GM21786 (cell line): ENCODE data around the gene HDAC10.
A peak's percentile ranks its signal among the peaks of the same experiment; 100 is the strongest.
"Not testable (repeated sequence)": the region's sequence is repeated elsewhere in the genome, so short reads cannot be mapped to it uniquely, and the experiment has no call there.

ENCODE experiments used
- ATAC-seq: cut with Tn5 transposase; IDR thresholded peaks from one replicate; pipeline ENCODE4 v1.9.1; 2021; ENCODE audit not compliant: unreplicated experiment

Gene HDAC10

DNA sequence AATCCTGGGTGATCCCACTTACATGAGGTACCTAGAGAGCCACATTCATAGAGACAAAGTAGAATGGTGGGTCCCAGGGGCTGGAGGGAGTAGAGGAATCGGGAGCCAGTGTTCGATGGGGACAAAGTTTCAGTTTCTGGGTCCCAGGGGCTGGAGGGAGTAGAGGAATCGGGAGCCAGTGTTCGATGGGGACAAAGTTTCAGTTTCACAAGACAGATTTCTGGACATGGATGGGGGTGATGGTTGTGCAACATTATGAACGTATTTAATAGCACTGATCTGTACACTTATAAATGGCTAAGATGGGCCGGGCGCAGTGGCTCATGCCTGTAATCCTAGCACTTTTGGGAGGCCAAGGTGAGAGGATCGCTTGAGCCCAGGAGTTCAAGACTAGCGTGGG, 46.1 kb downstream of the HDAC10 start:
- ATAC-seq = not testable (repeated sequence)

DNA sequence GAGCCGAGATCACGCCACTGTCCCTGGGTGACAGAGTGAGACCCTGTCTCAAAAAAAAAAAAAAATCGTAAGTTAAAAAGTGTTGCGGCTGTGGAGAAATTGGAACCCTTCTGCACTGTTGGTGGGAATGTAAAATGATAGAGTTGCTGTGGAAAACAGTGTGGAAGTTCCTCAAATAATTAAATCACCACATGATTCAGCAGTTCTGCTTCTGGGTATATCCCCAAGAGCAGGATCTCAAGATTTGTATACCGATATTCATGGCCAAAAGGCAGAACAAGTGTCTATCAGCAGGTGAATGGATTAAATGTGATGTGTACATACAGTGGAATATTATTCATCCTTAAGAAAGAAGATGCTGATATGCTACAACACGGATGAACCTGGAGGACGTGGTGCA, 46.5 kb downstream of the HDAC10 start:
- ATAC-seq = no peak

DNA sequence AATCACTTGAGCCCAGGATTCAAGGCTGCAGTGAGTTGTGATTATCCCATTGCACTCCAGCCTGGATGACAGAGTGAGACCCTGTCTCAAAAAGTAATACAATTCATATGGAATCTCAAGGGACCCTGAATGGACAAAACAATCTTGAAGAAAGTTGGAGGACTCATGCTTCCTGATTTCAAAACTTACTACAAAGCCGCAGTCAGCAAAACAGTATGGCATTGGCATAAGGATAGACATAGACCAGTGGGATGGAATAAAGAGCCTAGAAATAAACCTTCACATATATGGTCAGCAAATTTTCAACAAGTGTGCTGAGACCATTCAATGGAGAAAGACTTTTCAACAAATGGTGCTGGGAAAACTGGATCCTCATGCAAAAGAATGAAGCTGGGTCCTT, 47.8 kb downstream of the HDAC10 start:
- no peak for ATAC-seq

DNA sequence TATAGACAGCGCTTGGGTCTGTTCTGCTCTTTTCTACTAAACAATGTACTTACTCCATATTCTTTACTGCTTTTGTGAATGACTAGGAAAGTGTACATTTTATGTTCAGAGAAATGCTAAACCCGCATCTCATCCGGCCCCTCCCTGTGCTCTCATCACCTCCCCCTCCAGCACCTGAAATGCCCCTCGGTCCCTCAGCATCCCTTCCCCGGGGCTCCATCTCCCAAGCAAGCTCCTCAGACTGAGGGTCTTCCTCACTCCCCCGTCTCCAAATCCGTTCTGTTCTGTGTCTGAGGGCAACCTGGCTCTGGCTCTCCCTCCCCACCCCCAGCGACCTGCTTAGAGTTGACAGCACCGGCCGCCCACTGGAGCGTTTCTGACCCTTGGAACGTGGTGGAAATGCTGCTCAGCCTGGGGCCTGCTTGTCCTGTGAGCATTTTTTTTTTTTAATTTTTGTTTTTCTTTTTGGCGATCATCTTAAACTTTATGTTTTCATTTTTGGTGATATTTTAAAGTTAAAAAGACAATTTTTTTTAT, 48.9 kb downstream of the HDAC10 start:
- no peak for ATAC-seq

DNA sequence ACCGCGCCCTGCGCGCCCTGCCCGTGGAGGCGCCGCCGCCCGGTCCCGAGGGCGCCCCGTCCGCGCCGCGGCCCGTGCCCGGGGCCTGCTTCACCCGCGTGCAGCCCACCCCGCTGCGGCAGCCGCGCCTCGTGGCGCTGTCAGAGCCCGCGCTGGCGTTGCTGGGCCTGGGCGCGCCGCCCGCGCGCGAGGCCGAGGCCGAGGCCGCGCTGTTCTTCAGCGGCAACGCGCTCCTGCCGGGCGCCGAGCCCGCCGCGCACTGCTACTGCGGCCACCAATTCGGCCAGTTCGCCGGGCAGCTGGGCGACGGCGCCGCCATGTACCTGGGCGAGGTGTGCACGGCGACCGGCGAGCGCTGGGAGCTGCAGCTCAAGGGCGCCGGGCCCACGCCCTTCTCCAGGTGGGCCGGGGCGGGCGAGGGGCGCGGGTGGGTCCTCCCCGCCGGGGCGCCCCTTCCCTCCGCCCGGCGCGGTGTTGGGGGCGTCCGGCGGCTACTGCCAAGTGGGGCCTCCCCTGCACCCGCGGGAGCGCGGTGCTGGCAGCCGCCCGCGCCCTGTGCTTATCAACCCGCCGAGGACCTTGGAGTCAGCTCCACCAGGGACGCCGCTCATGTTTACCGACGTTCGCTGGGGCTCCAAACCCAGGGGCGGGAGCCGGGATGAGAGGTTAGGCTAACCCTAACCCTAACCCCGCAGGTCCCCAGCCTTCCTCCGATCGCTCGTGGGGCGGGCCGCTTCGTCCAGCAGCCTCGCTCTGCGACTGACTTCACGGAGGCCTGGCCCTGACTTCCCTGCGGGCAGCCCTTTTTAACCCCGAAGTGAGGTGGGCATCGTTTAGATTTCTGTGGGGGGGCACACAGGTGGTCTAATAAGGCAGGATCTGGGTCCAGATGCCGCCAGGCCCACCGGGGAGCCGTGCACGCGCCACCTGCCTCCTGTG, 49.6 kb downstream of the HDAC10 start:
- peak; percentile 16 for ATAC-seq

DNA sequence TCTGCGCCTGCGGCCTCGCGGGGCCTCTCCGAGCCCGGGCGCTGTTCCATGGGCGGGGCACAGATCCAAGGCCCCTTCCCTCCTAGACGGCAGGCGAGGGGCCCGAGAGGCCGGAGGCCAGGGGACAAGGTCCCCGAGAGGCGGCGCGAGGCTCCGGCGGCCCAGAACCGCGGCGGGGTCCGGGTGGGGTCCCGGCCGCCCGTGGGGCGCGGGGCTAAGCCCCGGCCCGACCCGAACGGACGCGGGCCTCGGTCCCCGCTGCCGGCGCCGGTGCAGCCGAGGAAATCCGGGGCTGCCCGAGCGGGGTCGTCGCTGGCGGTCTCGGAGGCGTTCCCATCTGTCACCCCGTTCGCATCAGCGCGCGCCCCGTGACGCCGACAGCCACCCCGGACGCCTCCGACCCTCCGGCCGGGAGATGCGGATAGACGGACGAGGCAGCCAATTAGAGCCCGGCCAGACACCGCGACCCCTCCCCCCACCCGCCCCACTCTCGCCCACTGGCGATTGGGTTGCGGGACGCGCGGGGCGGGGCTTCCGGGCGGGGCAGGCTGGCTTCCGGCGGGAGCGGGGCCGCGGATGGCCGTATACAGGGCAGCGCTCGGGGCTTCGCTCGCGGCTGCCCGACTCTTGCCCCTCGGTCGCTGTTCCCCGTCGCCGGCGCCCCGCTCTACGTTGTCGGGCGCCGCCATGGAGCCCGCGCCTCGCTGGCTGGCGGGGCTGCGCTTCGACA, 50.4 kb downstream of the HDAC10 start, which contains the start of gene SELENOO:
TSS of gene SELENOO (plus strand) at position 551 of the 730 bp plus-strand sequence. CDS start at position 577, 26 bp downstream.
- peak; percentile 61 for ATAC-seq

DNA sequence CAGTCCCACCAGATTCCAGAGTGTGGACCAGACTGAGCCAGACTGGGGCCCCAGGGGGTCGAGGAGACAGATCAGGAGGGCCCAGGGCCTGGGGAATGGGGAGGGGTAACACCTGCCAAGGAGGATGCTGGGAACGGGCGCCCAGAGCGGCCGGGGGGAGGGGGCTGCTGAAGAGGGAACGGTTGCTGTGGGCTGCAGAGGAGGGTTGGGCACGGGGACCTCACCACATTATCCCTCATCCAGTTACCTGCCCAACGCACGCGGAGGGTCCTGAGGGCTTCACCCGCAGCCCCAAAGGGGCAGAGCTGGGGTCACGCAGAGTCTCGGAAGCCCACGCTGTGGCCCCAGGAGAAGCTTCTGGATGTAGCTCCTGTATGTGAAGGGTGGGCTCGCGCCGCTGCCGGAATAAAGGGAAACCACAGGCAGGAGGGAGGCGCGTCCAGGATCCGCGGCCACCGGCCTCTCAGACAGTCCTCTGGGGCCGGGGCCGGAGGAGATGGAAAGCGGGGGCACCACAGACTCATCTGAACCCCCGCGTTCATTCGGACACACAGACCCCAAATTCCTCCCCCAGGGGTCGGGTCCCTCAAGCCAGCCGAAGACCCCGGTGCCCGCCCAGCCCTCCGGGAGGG, 51.1 kb downstream of the HDAC10 start:
- no peak for ATAC-seq

DNA sequence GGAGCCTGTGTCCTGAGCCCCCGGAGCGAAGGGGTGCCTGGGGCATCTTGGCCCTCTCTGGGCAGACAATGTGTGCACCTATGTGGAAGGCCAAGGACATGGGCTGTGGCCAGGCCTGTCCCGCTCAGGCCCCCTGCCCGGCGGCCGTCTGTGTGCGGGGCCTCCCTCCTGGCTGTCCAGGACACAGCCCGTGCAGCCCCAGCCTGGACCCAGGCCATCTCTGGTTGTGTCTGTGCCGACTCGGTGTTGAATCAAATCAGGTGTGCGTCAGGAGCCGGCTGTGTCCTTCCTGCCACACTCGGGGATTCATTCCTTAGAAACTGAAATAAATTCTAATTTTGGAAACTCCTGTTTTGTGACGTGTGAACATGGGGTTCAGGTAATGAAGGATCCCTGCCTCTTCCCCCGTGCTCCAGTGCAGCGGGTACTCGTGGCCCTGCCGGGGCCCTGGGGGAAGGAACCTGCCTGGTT, 51.8 kb downstream of the HDAC10 start:
- ATAC-seq = no peak

DNA sequence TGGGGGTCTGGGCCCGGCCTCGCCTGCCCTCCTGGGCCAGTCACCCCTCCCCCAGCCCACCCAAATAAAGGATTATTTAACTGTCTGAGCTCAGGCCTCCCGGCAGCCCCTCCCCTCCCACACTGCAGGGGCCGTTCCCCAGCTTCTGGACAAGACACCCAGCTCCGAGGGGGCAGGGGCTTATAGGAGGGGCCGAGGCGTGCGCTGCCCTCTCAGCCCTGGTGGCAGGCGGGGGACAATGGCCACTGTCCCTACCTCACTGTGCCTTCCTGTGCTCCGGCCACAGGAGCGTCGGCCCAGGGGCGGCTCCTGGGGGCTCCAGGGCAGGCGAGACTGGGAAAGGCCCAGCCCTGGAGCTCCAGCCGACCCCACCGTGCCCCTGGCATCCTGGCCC, 52.4 kb downstream of the HDAC10 start:
- ATAC-seq = no peak

DNA sequence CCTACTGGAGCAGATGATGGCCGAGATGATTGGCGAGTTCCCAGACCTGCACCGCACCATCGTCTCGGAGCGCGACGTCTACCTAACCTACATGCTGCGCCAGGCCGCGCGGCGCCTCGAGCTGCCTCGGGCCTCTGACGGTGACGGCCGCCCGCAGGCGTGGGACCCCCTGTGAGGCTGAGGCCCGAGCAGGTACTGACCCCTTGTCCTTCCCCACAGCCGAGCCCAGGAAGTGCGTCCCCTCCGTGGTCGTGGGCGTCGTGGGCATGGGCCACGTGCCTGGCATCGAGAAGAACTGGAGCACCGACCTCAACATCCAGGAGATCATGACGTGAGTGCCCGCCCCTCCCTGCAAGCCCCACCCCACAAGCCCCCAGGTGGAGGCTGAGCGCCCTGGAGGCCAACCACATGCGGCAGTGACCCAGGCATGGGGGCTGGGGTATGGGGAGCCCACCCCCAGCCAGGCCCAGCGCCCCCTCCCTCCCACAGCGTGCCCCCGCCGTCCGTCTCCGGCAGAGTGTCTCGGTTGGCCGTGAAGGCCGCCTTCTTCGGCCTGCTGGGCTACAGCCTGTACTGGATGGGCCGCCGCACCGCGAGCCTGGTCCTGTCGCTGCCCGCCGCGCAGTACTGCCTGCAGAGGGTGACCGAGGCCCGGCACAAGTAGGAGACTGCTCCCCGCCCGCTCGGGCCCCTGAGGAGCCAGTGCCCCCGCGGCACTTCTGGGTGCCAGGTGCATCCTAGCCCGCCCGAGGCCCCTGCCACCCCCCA, 53.0 kb downstream of the HDAC10 start:
- ATAC-seq = no peak

DNA sequence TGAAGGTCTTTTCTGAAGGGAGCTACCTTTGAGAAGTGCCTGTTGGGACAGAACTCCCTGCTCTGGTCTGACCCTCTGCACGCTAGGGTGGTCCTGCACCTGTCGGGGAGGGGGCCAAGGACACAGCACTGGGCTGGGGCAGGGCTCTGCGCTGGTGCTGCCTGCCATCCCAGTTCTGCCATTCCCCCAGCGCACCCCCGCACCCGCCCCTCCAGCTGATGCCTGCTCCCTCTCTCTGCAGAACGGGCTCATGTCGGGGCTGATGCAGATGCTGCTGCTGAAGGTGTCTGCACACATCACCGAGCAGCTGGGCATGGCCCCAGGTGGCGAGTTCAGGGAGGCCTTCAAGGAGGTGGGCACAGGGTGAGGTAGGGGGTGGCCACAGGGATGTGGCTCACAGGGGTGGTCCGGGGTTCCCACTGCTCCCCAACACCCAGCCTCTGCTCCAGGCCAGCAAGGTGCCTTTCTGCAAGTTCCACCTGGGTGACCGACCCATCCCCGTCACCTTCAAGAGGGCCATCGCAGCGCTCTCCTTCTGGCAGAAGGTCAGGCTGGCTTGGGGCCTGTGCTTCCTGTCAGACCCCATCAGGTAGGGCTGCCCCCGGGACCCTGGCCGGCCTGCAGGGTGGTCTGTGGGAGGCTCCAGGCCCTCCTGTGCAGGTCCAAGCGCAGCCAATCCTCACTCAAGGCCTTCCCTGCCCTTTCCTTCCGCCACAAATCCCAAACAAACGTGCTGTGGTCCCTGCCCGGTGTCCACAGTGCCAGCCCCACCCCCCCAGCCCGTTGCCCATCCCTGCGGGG, 53.9 kb downstream of the HDAC10 start:
- ATAC-seq = no peak

DNA sequence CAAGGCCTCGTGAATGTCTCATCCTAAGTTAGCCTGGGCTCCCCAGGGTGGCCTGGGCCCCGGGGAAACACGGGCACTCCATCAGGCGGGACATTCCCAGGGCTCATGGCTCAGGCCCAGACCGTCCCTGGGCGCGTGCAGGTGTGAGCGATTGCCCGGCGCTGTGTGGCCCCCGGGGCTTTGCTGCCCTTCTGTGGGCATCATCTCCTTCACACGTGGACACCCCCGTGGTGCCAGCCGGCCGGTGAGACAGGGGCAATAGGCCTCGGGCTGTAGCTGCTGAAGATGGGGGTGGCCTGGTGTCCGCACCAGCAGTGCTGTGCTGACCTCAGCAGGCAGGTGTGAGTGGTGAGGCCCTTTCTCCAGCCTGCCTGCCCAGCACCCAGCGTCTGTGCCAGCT, 54.8 kb downstream of the HDAC10 start:
- no peak for ATAC-seq
